Effector memory CD8-positive, alpha-beta T cell (primary cell): Measurements from ENCODE around the gene ANKRD11.
"Not testable (repeated sequence)": the region's sequence is repeated elsewhere in the genome, so short reads cannot be mapped to it uniquely, and the experiment has no call there.

Source experiments
- ATAC-seq: fragments of 150-1000 bp; cut with Tn5 transposase; replicated peaks from 2 replicates; pipeline ENCODE4 v1.10.0; 2021; ENCODE audit warnings: mild to moderate bottlenecking, moderate library complexity
- DNase-seq, 3 experiments: peaks; one replicate each; pipeline ENCODE4 v3.0.0; 2021
- H3K27ac Mint-ChIP-seq, 2 donors: one replicate each; pipeline ENCODE4 v1.8.0; 2022; ENCODE audit warnings: mild to moderate bottlenecking in 2 of 2, mixed read lengths in 2 of 2, moderate library complexity in 2 of 2
- H3K27me3 Mint-ChIP-seq, 2 donors: one replicate each; pipeline ENCODE4 v1.8.0; 2022; ENCODE audit warnings: mixed read lengths in 2 of 2
- H3K36me3 Mint-ChIP-seq: one replicate; pipeline ENCODE4 v1.8.0; 2022; ENCODE audit warnings: mild to moderate bottlenecking, moderate library complexity, mixed read lengths; ENCODE audit not compliant: insufficient read depth
- H3K4me1 Mint-ChIP-seq, 2 donors: one replicate each; pipeline ENCODE4 v1.8.0; 2022; ENCODE audit warnings: low read depth in 2 of 2, mixed read lengths in 2 of 2
- H3K4me3 Mint-ChIP-seq, 2 donors: one replicate each; pipeline ENCODE4 v1.8.0; 2022; ENCODE audit warnings: mild to moderate bottlenecking in 2 of 2, mixed read lengths in 2 of 2, moderate library complexity in 2 of 2
- H3K9me3 Mint-ChIP-seq, 2 donors: one replicate each; pipeline ENCODE4 v1.8.0; 2022; ENCODE audit warnings: mixed read lengths in 2 of 2

ANKRD11 gene

DNA sequence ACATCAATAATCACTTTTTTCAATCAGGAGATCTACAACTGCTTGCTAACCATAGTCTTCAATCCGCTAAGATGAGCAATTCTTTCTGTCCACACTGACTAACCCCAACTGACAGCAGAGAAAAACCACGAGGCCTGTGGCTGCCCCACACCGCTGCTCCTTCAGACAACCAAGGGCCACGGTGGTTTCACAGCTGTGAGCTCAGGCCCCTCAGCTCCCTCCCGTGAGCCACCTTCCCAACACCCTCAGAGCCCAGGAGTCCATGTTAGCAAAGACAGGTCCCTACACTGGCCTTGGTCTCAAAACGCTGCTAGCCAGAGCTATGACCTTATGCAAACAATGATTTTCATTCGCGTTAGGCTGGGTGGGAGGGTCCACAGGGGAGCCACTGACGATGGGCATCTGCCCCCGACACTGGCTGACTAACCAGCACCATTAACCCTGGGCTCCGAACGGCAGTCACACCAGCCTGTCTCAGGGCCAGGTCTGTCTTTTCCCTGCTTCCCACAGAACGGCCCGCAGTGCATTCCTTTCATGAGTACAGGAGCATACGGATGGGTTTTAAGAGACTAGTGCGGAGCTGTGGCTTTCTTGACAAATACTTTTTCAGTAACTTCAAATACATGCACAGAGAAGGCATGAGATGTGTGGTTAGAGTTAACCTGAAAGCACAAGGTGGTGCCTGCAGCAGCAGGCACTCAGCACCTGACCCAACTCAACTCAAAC, 67.3 kb downstream of the ANKRD11 start:
- Mint-ChIP-seq H3K27me3 (no peaks in the 10 kb centered on the region), H3K4me1 (peaks cover 64 to 72% of the 10 kb centered on the region in 2 donors), H3K27ac (peak overlapping the region; percentile 60 to 77), H3K9me3 (no peaks in the 10 kb centered on the region), H3K4me3 (peak overlapping the region; percentile 68), H3K36me3 (peaks cover 78% of the 10 kb centered on the region)
- ATAC-seq (peak; percentile 93), DNase-seq (peak; percentile 43 to 63 (median 60))

DNA sequence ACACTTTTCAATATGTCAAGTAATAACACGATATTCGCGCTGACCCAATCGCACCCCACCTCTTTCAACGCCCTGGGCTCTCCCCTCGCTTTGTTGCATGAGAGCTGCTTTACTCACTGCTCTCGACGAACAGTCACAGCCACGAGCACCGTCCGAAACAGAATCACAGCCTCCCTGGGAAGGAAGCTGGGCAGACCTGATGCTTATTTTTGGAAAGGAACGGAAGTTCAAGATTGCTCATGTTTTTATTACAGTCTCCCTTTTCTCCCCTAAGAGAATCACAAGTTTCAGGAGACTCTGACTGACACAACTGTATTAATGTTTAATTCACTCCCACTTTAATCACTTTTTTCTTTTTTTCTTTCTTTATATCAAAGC, 67.8 kb downstream of the ANKRD11 start:
- DNase-seq (no peak), ATAC-seq (peak; percentile 27)
- Mint-ChIP-seq H3K4me1 (peaks cover 64 to 76% of the 10 kb centered on the region in 2 donors), H3K4me3 (peak overlapping the region; percentile 68), H3K27ac (peak overlapping the region; percentile 60 to 77), H3K9me3 (no peaks in the 10 kb centered on the region), H3K27me3 (no peaks in the 10 kb centered on the region), H3K36me3 (peaks cover 78% of the 10 kb centered on the region)

DNA sequence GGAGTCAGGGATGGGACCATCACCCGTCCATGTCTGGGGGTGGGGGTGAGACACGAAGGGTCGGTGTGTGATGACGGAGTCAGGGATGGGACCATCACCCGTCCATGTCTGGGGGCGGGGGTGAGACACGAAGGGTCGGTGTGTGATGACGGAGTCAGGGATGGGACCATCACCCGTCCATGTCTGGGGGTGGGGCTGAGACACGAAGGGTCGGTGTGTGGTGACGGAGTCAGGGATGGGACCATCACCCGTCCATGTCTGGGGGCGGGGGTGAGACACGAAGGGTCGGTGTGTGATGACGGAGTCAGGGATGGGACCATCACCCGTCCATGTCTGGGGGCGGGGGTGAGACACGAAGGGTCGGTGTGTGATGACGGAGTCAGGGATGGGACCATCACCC, 69.1 kb downstream of the ANKRD11 start:
- H3K4me3 Mint-ChIP-seq, ATAC-seq, H3K9me3 Mint-ChIP-seq, DNase-seq, H3K27me3 Mint-ChIP-seq, H3K27ac Mint-ChIP-seq: not testable (repeated sequence)
- peaks cover 58 to 73% of the 10 kb centered on the region in 2 donors for H3K4me1 Mint-ChIP-seq
- peaks cover 78% of the 10 kb centered on the region for H3K36me3 Mint-ChIP-seq

DNA sequence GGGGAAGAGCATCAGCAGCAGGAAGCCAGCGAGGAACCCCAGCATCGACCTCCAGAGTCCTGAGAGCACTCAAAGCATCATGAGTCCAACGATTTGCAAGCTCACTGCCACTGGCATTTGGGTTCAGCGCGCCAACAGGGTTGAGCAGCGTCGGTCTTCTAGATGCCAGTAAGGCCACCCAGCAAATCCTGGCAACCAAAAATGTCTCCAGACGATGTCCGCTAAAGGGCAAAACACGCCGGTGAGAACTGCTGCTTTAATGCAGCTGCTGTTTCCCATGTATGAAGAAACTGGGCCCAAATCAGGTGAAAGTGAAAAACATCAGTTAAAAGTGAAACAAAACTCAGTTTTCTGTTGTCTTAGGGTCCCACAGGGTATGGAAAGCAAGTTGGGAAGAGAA, 70.2 kb downstream of the ANKRD11 start:
- ATAC-seq (no peak), DNase-seq (no peak)
- Mint-ChIP-seq H3K27me3 (no peaks in the 10 kb centered on the region), H3K36me3 (peaks cover 70% of the 10 kb centered on the region), H3K4me3 (peak overlapping the region; percentile 52 to 68), H3K27ac (peak overlapping the region; percentile 86 to 94), H3K9me3 (no peaks in the 10 kb centered on the region), H3K4me1 (peaks cover 53 to 68% of the 10 kb centered on the region in 2 donors)

DNA sequence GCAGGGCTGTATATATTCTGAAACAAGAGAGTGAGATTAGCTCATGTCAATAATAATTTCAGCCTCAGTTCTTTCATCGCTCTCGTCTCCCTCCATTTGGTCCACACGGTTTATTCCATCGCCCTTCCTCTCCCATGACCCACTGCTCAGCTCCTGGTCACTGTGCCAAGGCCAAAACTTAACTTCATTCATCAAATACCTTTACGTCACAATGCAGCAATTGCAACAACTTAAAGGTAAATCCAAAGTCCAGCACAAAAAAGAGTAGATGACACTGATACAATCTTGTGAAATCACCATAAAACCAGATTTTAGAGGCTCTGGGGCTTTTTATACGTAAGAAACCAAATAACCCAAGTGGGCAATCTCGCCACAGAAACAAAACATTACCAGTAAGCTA, 72.0 kb downstream of the ANKRD11 start:
- H3K27me3 Mint-ChIP-seq, result no peaks in the 10 kb centered on the region
- peak overlapping the region in 1 of 2 donors; percentile 2 for H3K4me3 Mint-ChIP-seq
- peak overlapping the region in 1 of 2 donors; percentile 18 for H3K27ac Mint-ChIP-seq
- H3K9me3 Mint-ChIP-seq, result no peaks in the 10 kb centered on the region
- ATAC-seq, result no peak
- peaks cover 49 to 63% of the 10 kb centered on the region in 2 donors for H3K4me1 Mint-ChIP-seq
- peaks cover 69% of the 10 kb centered on the region for H3K36me3 Mint-ChIP-seq
- no peak for DNase-seq

DNA sequence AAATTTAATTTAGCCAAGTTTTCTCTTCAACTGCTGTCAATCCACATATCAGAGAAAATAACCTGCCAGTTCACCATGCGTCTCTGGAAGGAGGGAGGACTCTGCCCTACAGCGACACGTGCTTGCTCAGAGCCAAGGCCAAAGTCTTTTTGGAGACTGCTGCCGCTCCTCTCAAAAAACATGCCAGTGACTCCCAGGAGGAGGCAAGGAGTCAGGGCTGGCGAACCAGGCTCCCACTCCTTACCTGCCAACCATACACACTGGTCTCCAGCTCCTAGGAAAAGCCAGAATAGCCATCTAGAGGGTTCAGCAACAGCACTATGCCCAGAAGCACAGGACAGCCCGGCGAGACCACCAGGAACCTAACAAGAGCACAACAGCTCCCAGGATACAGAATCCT, 73.0 kb downstream of the ANKRD11 start:
- H3K4me3 Mint-ChIP-seq, result no peak overlapping the region
- H3K4me1 Mint-ChIP-seq, result peaks cover 47 to 63% of the 10 kb centered on the region in 2 donors
- no peaks in the 10 kb centered on the region for H3K9me3 Mint-ChIP-seq
- ATAC-seq (no peak), DNase-seq (no peak)
- H3K36me3 Mint-ChIP-seq, result peaks cover 66% of the 10 kb centered on the region
- H3K27ac Mint-ChIP-seq, result peak overlapping the region; percentile 64 to 66
- H3K27me3 Mint-ChIP-seq, result no peaks in the 10 kb centered on the region

DNA sequence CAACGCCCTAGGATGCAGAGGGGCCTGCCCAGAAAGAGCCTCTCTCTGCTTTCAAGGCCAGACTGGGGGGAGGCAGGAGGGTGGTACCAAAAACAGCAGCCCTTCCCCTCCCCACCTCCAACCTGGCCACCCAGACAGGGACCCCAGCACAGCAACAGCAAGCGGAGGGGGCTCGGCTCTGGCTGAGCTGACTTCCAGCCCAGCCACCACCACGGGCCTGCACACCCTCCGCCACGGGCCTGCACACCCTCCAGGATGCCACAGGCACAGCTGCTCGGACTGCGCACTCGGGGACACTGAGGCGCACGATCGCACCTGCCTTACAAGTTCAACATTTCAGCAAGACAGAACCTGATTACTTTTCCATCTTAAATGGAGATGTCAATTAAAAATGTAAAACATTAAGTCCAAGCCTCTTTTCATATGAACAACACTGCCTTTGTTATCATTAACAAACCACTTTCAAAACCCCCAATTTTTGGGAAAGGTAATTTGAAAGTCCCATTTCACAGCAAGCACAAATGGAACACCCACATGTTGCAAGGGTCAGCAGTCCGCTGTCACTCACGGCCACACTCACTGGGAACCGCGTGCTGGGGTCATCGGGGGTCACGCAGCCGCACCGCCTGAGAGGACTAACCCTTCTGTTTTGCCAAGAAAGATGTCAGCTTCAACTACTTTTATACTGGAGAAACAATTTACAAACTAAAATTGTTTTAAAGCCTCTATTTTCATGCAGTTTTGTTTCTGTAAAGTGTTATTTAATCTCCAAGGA, 76.4 kb downstream of the ANKRD11 start:
- Mint-ChIP-seq H3K27ac (peak overlapping the region; percentile 74 to 89), H3K9me3 (no peaks in the 10 kb centered on the region), H3K36me3 (peaks cover 62% of the 10 kb centered on the region), H3K4me1 (peaks cover 58 to 73% of the 10 kb centered on the region in 2 donors), H3K4me3 (peak overlapping the region; percentile 29 to 43), H3K27me3 (no peaks in the 10 kb centered on the region)
- ATAC-seq (no peak), DNase-seq (no peak)

DNA sequence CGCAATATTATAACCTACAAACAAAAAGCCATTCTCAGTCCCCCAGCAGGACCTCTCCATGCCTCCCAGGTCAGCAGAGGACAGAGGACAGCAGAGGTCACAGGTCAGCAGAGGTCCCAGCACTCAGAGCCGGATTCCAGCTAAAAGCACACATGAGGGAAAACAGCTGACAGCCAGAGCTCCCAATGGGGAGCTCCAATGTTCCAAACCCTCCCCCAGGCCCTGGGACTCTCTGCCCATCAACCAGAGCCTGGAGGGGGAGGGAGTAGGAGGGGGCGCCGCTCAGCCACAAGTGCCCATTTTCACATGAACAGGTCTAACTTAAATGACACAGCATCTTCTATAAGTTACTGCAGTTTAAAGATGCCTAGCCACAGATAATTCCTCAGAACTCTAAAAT, 77.5 kb downstream of the ANKRD11 start:
- H3K4me3 Mint-ChIP-seq, result peak overlapping the region in 1 of 2 donors; percentile 61
- no peak for ATAC-seq

DNA sequence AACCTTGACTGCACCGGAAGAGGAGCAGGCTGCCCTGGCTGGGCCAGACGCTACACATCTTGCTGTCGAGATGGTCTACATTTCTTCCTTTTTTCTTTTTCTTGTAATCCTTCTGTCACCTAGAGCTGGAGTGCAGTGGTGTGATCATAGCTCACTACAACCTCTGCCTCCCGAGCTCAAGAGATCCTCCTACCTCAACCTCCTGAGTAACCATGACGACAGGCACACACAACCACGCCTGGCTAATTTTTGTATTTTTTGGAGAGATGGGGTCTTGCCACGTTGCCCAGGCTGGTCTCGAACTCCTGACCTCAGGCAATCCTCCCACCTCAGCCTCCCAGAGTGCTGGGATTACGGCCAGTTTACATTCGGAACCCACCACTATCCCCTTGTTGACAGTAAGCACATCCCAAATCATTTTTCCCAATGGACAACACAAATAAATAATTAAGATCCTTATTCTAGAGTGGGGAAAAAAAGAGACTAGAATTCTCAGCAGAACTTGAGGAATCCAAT, 79.0 kb downstream of the ANKRD11 start:
- H3K4me3 Mint-ChIP-seq, result peak overlapping the region; percentile 65 to 71
- no peaks in the 10 kb centered on the region for H3K9me3 Mint-ChIP-seq
- no peaks in the 10 kb centered on the region for H3K27me3 Mint-ChIP-seq
- no peak for ATAC-seq
- H3K36me3 Mint-ChIP-seq, result peaks cover 63% of the 10 kb centered on the region
- no peak for DNase-seq
- peak overlapping the region; percentile 94 to 95 for H3K27ac Mint-ChIP-seq
- H3K4me1 Mint-ChIP-seq, result peaks cover 76 to 83% of the 10 kb centered on the region in 2 donors

More for the DNA sequence above, 77.5 kb downstream of the ANKRD11 start:
- H3K9me3 Mint-ChIP-seq, result no peaks in the 10 kb centered on the region
- H3K27me3 Mint-ChIP-seq, result no peaks in the 10 kb centered on the region
- DNase-seq, result no peak
- peak overlapping the region; percentile 88 to 89 for H3K27ac Mint-ChIP-seq
- H3K36me3 Mint-ChIP-seq, result peaks cover 63% of the 10 kb centered on the region
- peaks cover 66 to 78% of the 10 kb centered on the region in 2 donors for H3K4me1 Mint-ChIP-seq

DNA sequence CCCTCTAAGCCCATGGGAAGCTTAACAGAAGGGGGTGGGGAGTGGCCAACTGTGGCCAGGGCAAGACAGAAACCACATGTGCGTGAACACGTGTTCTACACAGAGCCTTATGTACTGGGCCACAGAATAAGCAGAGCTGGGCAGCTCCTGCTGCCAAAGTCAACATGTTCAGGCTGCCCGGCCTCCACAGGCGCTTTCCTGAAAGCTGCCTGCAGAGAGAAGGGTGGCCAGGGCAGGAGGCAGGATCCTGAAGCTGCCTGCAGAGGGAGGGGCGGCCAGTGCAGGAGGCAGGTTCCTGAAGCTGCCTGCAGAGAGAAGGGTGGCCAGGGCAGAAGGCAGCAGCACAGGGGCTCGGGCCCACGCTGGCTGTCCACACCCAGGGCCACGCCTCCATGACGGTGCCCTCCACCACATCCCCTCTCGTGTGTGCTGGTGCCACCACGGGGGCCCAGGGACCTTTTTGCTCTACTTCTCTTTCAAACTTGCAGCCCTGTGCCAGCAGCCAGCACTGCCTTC, 79.5 kb downstream of the ANKRD11 start:
- H3K9me3 Mint-ChIP-seq, result no peaks in the 10 kb centered on the region
- H3K27ac Mint-ChIP-seq, result peak overlapping the region; percentile 94 to 95
- peak in 2 of 3 experiments; percentile 29 to 32 for DNase-seq
- no peaks in the 10 kb centered on the region for H3K27me3 Mint-ChIP-seq
- peaks cover 66% of the 10 kb centered on the region for H3K36me3 Mint-ChIP-seq
- H3K4me3 Mint-ChIP-seq, result peak overlapping the region; percentile 65 to 71
- peaks cover 79 to 83% of the 10 kb centered on the region in 2 donors for H3K4me1 Mint-ChIP-seq
- peak; percentile 16 for ATAC-seq

DNA sequence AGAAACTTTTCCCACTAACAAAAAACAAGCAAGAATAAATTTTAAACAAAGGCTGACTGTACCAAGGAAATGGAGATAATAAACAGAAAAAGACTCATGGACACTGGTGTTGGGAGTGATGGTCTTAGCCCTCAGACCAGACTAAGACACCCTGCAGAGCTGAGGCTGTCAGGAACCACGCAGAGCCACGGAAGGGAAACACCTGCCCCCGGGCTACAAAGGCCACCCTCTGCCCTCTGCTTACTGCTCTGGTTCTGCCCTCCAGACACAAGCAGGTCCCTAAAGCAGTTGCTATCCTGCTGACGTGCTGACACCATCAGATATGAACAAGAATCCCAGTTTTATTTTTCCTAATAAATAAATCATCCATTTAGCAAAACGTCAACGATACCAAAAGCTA, 80.0 kb downstream of the ANKRD11 start:
- ATAC-seq (no peak), DNase-seq (no peak)
- no peaks in the 10 kb centered on the region for H3K27me3 Mint-ChIP-seq
- H3K4me1 Mint-ChIP-seq, result peaks cover 80 to 81% of the 10 kb centered on the region in 2 donors
- H3K36me3 Mint-ChIP-seq, result peaks cover 68% of the 10 kb centered on the region
- H3K27ac Mint-ChIP-seq, result peak overlapping the region; percentile 94 to 95
- peak overlapping the region; percentile 65 to 71 for H3K4me3 Mint-ChIP-seq
- H3K9me3 Mint-ChIP-seq, result no peaks in the 10 kb centered on the region

DNA sequence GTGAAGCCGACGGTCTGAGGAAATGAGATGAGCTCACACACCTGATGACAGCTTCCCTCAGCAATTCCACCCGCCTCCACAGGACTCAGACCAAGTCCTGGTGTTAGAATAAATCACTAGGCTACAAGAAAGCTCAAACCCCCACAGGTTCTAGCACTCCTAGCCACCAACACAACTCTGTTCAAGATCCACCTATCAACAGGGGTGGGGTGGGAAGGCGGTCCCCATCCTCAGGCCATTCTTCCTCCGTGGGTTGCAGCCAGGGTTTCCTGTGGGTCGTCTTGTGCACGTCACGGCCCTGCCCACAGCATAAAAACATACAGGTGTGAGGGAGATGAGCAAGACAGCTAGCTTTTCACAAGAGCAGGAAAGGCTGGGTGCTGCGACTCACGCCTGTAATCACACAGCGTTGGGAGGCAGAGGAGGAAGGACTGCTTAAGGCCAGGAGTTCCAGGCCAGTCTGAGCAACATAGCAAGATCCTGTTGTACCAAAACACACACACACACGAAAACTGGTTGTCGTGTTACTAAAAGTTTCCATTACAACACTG, 81.1 kb downstream of the ANKRD11 start:
- H3K9me3 Mint-ChIP-seq, result no peaks in the 10 kb centered on the region
- H3K36me3 Mint-ChIP-seq, result peaks cover 64% of the 10 kb centered on the region
- H3K27ac Mint-ChIP-seq, result peak overlapping the region; percentile 94 to 95
- H3K27me3 Mint-ChIP-seq, result no peaks in the 10 kb centered on the region
- peak; percentile 81 to 85 (median 83) for DNase-seq
- peak overlapping the region; percentile 65 to 81 for H3K4me3 Mint-ChIP-seq
- peak; percentile 88 for ATAC-seq
- H3K4me1 Mint-ChIP-seq, result peaks cover 80% of the 10 kb centered on the region in 2 donors

DNA sequence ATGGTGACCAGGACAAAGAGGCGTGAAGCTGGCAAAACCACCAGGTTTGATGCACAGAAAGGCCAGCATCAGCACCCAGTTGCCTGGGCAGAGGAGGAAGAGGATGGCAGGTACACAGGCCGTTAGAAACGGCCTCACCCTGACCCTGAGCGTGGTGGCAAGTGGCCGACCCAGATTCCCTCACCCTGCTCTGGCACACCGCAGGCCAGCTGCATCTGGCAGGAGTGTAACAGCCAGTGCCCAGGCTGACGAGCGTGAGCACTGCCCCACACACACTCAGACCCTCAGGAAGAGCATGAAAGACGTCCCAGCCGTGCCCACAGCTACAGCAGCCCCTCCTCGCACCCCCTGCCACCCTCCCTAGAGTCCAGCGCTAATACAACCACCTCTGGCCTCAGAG, 82.0 kb downstream of the ANKRD11 start:
- no peaks in the 10 kb centered on the region for H3K9me3 Mint-ChIP-seq
- no peak for DNase-seq

More for the DNA sequence above, 82.0 kb downstream of the ANKRD11 start:
- H3K27me3 Mint-ChIP-seq, result no peaks in the 10 kb centered on the region
- no peak for ATAC-seq
- H3K4me1 Mint-ChIP-seq, result peaks cover 83 to 84% of the 10 kb centered on the region in 2 donors
- H3K4me3 Mint-ChIP-seq, result peak overlapping the region; percentile 65 to 81
- peaks cover 59% of the 10 kb centered on the region for H3K36me3 Mint-ChIP-seq
- H3K27ac Mint-ChIP-seq, result peak overlapping the region; percentile 94 to 95
